ENCODE data around the gene BMP8A. TPM values are rescaled to one million over a fixed set of nuclear protein-coding genes. Genes with fewer than 3 reads are reported as not detected.
"Not testable (repeated sequence)": the region's sequence is repeated elsewhere in the genome, so short reads cannot be mapped to it uniquely, and the experiment has no call there.

The BMP8A gene
- total RNA-seq, 1 donor from 2014 or later = not detected

GRCh38 chr1:39472826-39473225, 18.6 kb upstream of the BMP8A start:
- H3K4me1 Mint-ChIP-seq (ENCODE audit: unreplicated experiment) = peaks cover 7% of the 10 kb centered on the region
- DNase-seq (ENCODE audit: low spot score) = no peak
- no peaks in the 10 kb centered on the region for H3K9me3 Mint-ChIP-seq (ENCODE audit: unreplicated experiment)
- no peak overlapping the region for H3K27ac Mint-ChIP-seq (ENCODE audit: unreplicated experiment)
- H3K27me3 Mint-ChIP-seq (ENCODE audit: unreplicated experiment) = peaks cover 18% of the 10 kb centered on the region
- peaks cover 43% of the 10 kb centered on the region for H3K36me3 Mint-ChIP-seq (ENCODE audit: low read depth, unreplicated experiment)
- TF ChIP-seq CTCF (IDR thresholded peaks at IDR 0.05; ENCODE audit: unreplicated experiment) = no peak
- H3K4me3 Mint-ChIP-seq (ENCODE audit: unreplicated experiment) = no peak overlapping the region

- no peak overlapping the region for H3K4me3 Mint-ChIP-seq (ENCODE audit: unreplicated experiment)
- no peak for DNase-seq (ENCODE audit: low spot score)
- H3K9me3 Mint-ChIP-seq (ENCODE audit: unreplicated experiment) = no peaks in the 10 kb centered on the region
- peaks cover 18% of the 10 kb centered on the region for H3K27me3 Mint-ChIP-seq (ENCODE audit: unreplicated experiment)
- peaks cover 7% of the 10 kb centered on the region for H3K4me1 Mint-ChIP-seq (ENCODE audit: unreplicated experiment)
- H3K36me3 Mint-ChIP-seq (ENCODE audit: low read depth, unreplicated experiment) = peaks cover 43% of the 10 kb centered on the region
- no peak for TF ChIP-seq CTCF (IDR thresholded peaks at IDR 0.05; ENCODE audit: unreplicated experiment)
- H3K27ac Mint-ChIP-seq (ENCODE audit: unreplicated experiment) = no peak overlapping the region
Measured at GRCh38 chr1:39473324-39473723, 18.1 kb upstream of the BMP8A start.

DNA sequence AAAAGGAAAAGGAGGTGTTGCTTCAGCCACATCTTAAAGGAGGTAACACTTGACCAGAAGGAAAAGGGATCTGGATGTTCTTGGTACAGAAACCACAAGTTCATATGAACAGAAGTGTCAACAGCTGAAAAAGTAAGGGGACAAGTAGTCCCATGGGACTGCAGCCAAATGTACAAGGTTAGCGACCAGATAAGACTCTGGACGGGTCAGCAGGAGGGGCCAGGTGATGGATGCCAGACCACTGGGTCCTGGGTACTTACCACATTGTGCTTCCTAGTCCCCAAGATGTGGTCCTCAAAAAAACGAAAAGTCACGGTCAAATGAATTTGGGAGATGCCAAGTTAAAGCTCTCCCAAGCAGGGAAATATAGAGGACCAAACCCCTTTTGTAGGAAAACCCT, 16.6 kb upstream of the BMP8A start:
- Mint-ChIP-seq H3K4me3 (ENCODE audit: unreplicated experiment) (no peak overlapping the region), H3K9me3 (ENCODE audit: unreplicated experiment) (no peaks in the 10 kb centered on the region), H3K27me3 (ENCODE audit: unreplicated experiment) (peaks cover 16% of the 10 kb centered on the region), H3K36me3 (ENCODE audit: low read depth, unreplicated experiment) (peaks cover 34% of the 10 kb centered on the region), H3K27ac (ENCODE audit: unreplicated experiment) (peak overlapping the region; percentile 57), H3K4me1 (ENCODE audit: unreplicated experiment) (peaks cover 7% of the 10 kb centered on the region)
- DNase-seq (ENCODE audit: low spot score) = no peak
- TF ChIP-seq CTCF (IDR thresholded peaks at IDR 0.05; ENCODE audit: unreplicated experiment) = no peak

GRCh38 chr1:39475551-39475950, 15.9 kb upstream of the BMP8A start:
- H3K9me3 Mint-ChIP-seq (ENCODE audit: unreplicated experiment); H3K4me3 Mint-ChIP-seq (ENCODE audit: unreplicated experiment); DNase-seq (ENCODE audit: low spot score); H3K4me1 Mint-ChIP-seq (ENCODE audit: unreplicated experiment): not testable (repeated sequence)
- Mint-ChIP-seq H3K27me3 (ENCODE audit: unreplicated experiment) (peaks cover 16% of the 10 kb centered on the region), H3K27ac (ENCODE audit: unreplicated experiment) (peak overlapping the region; percentile 55), H3K36me3 (ENCODE audit: low read depth, unreplicated experiment) (peaks cover 38% of the 10 kb centered on the region)

DNA sequence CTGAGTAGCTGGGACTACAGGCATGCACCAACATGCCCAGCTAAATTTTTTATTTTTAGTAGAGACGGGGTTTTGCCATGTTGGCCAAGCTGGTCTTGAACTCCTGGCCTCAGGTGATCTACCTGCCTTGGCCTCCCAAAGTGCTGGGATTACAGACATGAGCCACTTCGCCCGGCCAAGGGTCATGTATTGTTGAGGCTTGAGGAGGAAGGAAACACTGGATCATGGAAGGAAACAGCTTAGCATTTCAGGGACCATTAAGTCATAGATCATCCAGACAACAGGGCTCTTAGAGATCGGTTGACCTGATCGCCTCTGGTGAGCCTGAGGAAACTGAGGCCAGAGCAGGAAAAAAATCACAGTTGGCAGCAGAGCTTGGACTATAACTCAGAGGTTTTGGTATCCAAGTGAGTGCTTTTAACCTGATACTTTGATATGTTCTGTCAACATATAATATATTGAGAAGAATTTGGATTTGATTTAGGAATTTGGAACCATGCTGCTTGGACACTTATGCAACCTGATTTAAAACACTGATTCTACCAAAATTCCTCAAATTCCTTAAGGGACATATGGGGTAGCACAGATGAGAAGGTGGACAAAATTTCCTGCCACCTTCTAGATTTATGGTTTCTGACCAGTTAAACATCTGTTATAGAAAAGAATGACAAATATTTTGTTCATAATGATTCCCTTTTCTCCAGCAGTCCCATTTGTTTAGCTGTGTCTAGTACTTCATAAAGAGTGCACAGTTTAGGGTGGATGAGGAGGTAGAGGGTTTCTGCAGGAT, 13.1 kb upstream of the BMP8A start:
- no peak overlapping the region for H3K4me3 Mint-ChIP-seq (ENCODE audit: unreplicated experiment)
- H3K36me3 Mint-ChIP-seq (ENCODE audit: low read depth, unreplicated experiment) = peaks cover 48% of the 10 kb centered on the region
- H3K9me3 Mint-ChIP-seq (ENCODE audit: unreplicated experiment) = no peaks in the 10 kb centered on the region
- peak overlapping the region; percentile 72 for H3K27ac Mint-ChIP-seq (ENCODE audit: unreplicated experiment)
- DNase-seq (ENCODE audit: low spot score) = no peak
- peaks cover 7% of the 10 kb centered on the region for H3K4me1 Mint-ChIP-seq (ENCODE audit: unreplicated experiment)
- TF ChIP-seq CTCF (IDR thresholded peaks at IDR 0.05; ENCODE audit: unreplicated experiment) = no peak
- H3K27me3 Mint-ChIP-seq (ENCODE audit: unreplicated experiment) = peaks cover 15% of the 10 kb centered on the region

Measured in endothelial cell (in vitro differentiated cells).